Activated gamma-delta T cell treated with Interleukin-2 at 50 U/mL for 16 hours (primary cell): Measurements from ENCODE around the gene COG4.

Source experiments
- DNase-seq: peaks from one replicate; pipeline ENCODE4 v3.0.0-alpha.2; 2020

The COG4 gene

GRCh38 chr16:70430667-70431536 lies 92.5 kb downstream of the COG4 start:
- DNase-seq: peak; percentile 42
